OCI-LY1 (cell line): ENCODE measurements around the gene SLC36A2.

Source experiments
- H2AFZ ChIP-seq: fragments of 200-600 bp; sonication (generic), shearing (Covaris generic); 2 replicates; pipeline ENCODE4 v1.6.0; 2014; ENCODE audit warnings: antibody characterized with exemption, mild to moderate bottlenecking, low read length
- H3F3A ChIP-seq: fragments of 200-600 bp; sonication (generic), shearing (Covaris generic); 2 replicates; pipeline ENCODE4 v1.6.0; 2014; ENCODE audit warnings: mild to moderate bottlenecking, antibody characterized with exemption, low read length, moderate library complexity; ENCODE audit not compliant: insufficient read depth
- H3K27ac ChIP-seq: fragments of 200-600 bp; sonication (generic); 2 replicates; pipeline ENCODE4 v1.5.1; 2014; ENCODE audit warnings: low read length, mixed run types, mild to moderate bottlenecking, low read depth; ENCODE audit not compliant: poor library complexity, severe bottlenecking
- H3K27me3 ChIP-seq: fragments of 200-600 bp; sonication (generic); 2 replicates; pipeline ENCODE4 v1.6.0; 2014; ENCODE audit warnings: antibody characterized with exemption, mild to moderate bottlenecking, low read length, moderate library complexity; ENCODE audit not compliant: insufficient read depth
- H3K36me3 ChIP-seq: fragments of 200-600 bp; sonication (generic); 2 replicates; pipeline ENCODE4 v1.6.1; 2014; ENCODE audit warnings: mild to moderate bottlenecking, antibody characterized with exemption, low read length, moderate library complexity, mixed read lengths; ENCODE audit not compliant: insufficient read depth
- H3K4me1 ChIP-seq: fragments of 200-600 bp; sonication (generic); 2 replicates; pipeline ENCODE4 v1.5.1; 2014; ENCODE audit warnings: mild to moderate bottlenecking, low read length, moderate library complexity; ENCODE audit not compliant: insufficient read depth, severe bottlenecking
- H3K4me2 ChIP-seq: fragments of 200-600 bp; sonication (generic), shearing (Covaris generic); 2 replicates; pipeline ENCODE4 v1.6.1; 2014; ENCODE audit warnings: low read length
- H3K4me3 ChIP-seq: fragments of 200-600 bp; sonication (generic); 2 replicates; pipeline ENCODE4 v1.5.1; 2014; ENCODE audit warnings: low read length, low read depth, mild to moderate bottlenecking, mixed read lengths; ENCODE audit not compliant: poor library complexity, severe bottlenecking
- H3K79me2 ChIP-seq: fragments of 200-600 bp; shearing (Covaris generic); 2 replicates; pipeline ENCODE4 v1.6.1; 2016; ENCODE audit warnings: mixed run types, low read length, mixed read lengths; ENCODE audit not compliant: insufficient read depth
- H3K9ac ChIP-seq: fragments of 200-600 bp; sonication (generic), shearing (Covaris generic); 2 replicates; pipeline ENCODE4 v1.6.1; 2014; ENCODE audit warnings: mild to moderate bottlenecking, low read length, mixed read lengths
- H3K9me2 ChIP-seq: fragments of 200-600 bp; sonication (generic), shearing (Covaris generic); 2 replicates; pipeline ENCODE4 v1.6.1; 2014; ENCODE audit warnings: low read depth, mild to moderate bottlenecking, low read length, mixed read lengths
- H3K9me3 ChIP-seq: fragments of 200-600 bp; shearing (Covaris generic); 2 replicates; pipeline ENCODE4 v1.6.1; 2014; ENCODE audit warnings: low read length, mixed read lengths
- H4K20me1 ChIP-seq: fragments of 200-600 bp; sonication (generic), shearing (Covaris generic); 2 replicates; pipeline ENCODE4 v1.6.0; 2016; ENCODE audit warnings: mild to moderate bottlenecking, low read length; ENCODE audit not compliant: insufficient read depth
- CTCF ChIP-seq: fragments of 200-600 bp; sonication (generic), shearing (Covaris generic); IDR thresholded peaks from 2 replicates; pipeline ENCODE4 v1.5.1; 2017; ENCODE audit warnings: mild to moderate bottlenecking, antibody characterized with exemption, low read length, moderate library complexity, mixed read lengths
- EZH2 ChIP-seq: fragments of 200-600 bp; sonication (generic), shearing (Covaris generic); IDR thresholded peaks from 2 replicates; pipeline ENCODE4 v1.8.0; 2017; ENCODE audit warnings: borderline replicate concordance, mixed run types, mild to moderate bottlenecking, antibody characterized with exemption, low read length, moderate library complexity, mixed read lengths

The SLC36A2 gene

DNA sequence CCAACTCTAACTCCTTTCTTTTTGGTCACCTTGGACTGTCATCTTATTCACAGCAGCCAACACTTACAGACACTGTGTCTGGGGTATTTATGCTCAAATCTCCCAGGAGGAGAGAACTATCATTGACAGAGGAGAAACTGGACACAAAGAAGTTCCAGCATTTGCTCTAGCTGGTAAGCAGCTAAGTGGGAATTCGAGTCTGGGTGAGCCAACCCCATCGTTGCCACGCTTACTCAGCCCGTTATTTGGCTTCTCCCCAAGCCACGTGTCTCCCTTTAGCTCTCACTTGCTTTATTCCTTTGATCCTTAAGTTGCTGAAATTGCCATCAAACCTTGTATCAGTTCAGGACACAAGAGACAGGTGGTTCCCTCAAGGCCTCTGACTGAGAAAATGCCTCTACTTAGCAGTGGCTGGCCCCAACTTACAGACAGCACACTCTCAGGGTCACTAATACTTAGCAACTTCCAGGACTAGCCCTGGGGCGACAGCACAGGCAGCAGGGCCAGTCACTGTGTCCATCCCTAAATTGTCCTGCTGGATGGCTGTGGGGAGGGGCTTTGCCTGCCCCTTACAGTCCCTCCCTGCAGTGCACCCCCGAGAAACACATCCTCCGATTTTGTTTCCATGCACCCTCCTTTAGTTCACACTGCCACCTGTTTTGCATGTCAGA lies 1.4 kb downstream of the SLC36A2 start:
- Histone ChIP-seq H3K9me2 (no peaks in the 10 kb centered on the region), H3K9me3 (no peaks in the 10 kb centered on the region), H3K27me3 (peaks cover 17% of the 10 kb centered on the region; the same call in 1 of the 2 replicates), H4K20me1 (no peaks in the 10 kb centered on the region), H3K9ac (no peak overlapping the region), H3K27ac (no peak overlapping the region), H3K4me2 (no peak overlapping the region), H3F3A (no peaks in the 10 kb centered on the region), H3K4me3 (no peak overlapping the region), H2AFZ (no peak overlapping the region), H3K36me3 (no peaks in the 10 kb centered on the region), H3K79me2 (no peaks in the 10 kb centered on the region), H3K4me1 (no peaks in the 10 kb centered on the region)
- TF ChIP-seq EZH2 (no peak), CTCF (no peak)

DNA sequence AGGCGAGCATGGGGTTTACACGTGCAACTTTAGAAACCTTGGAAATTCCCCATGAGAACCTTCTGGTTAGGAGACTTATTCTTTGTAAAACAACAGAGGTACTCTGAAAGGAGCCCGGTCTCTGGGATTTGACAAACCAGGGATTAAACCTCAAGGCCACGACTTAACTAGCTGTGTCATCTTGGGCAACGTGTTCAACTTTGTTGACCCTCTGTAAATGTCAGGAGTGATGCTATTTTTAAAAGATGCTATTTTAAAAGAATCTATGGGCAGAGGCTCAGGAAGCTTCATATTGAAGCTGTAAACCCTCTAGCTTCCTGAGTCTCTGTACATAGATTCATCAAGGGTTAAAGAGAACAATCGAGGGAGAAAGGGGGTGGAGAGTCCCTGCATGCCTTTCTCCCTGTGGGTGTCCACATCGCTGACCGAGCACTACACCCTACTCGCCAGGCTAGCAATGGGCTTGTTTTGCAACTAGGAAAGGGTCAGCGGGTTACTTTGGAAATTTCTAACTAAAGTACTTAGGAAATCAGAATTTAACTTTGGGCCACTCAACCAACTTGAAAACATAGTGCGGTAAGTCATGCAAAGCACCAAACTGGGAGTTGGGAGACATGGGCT lies 2.1 kb downstream of the SLC36A2 start:
- H3K79me2 ChIP-seq = no peaks in the 10 kb centered on the region
- H4K20me1 ChIP-seq = no peaks in the 10 kb centered on the region
- no peak overlapping the region for H3K4me2 ChIP-seq
- TF ChIP-seq EZH2 (no peak), CTCF (no peak)
- no peaks in the 10 kb centered on the region for H3K9me2 ChIP-seq
- no peaks in the 10 kb centered on the region for H3K4me1 ChIP-seq
- no peaks in the 10 kb centered on the region for H3K9me3 ChIP-seq
- H2AFZ ChIP-seq = no peak overlapping the region
- H3K4me3 ChIP-seq = no peak overlapping the region
- peaks cover 17% of the 10 kb centered on the region; the same call in 1 of the 2 replicates for H3K27me3 ChIP-seq
- H3K9ac ChIP-seq = no peak overlapping the region
- H3K36me3 ChIP-seq = no peaks in the 10 kb centered on the region
- no peaks in the 10 kb centered on the region for H3F3A ChIP-seq
- no peak overlapping the region for H3K27ac ChIP-seq

DNA sequence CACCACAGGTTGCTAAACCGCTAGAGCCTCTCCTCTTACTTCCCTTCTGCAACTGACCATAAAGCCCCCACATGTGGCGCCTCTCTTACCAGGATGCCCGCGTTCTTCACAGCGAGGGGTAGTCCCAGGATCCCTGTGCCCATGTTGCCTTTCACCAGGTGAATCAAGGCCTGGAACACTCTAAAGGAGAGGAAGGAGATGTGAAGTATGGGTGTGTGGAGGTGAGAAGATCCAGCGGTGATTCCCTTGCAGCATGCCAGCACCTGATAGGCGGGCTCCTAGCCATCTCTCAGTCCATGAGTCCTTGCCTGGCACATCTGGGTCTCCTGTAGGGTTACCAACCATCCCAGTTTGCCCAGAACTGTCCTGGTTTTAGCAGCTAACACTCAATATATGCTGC lies 3.3 kb downstream of the SLC36A2 start:
- H3K9ac ChIP-seq = no peak overlapping the region
- no peak overlapping the region for H2AFZ ChIP-seq
- H3K4me3 ChIP-seq = no peak overlapping the region
- H4K20me1 ChIP-seq = no peaks in the 10 kb centered on the region
- no peaks in the 10 kb centered on the region for H3K9me3 ChIP-seq
- no peaks in the 10 kb centered on the region for H3K9me2 ChIP-seq
- H3K27ac ChIP-seq = no peak overlapping the region
- H3F3A ChIP-seq = no peaks in the 10 kb centered on the region
- no peaks in the 10 kb centered on the region for H3K4me1 ChIP-seq
- H3K4me2 ChIP-seq = no peak overlapping the region
- H3K79me2 ChIP-seq = no peaks in the 10 kb centered on the region
- no peaks in the 10 kb centered on the region for H3K36me3 ChIP-seq
- no peak for TF ChIP-seq EZH2
- peaks cover 17% of the 10 kb centered on the region; the same call in 1 of the 2 replicates for H3K27me3 ChIP-seq
